ENCODE results near the gene ROGDI.

The ROGDI gene

DNA sequence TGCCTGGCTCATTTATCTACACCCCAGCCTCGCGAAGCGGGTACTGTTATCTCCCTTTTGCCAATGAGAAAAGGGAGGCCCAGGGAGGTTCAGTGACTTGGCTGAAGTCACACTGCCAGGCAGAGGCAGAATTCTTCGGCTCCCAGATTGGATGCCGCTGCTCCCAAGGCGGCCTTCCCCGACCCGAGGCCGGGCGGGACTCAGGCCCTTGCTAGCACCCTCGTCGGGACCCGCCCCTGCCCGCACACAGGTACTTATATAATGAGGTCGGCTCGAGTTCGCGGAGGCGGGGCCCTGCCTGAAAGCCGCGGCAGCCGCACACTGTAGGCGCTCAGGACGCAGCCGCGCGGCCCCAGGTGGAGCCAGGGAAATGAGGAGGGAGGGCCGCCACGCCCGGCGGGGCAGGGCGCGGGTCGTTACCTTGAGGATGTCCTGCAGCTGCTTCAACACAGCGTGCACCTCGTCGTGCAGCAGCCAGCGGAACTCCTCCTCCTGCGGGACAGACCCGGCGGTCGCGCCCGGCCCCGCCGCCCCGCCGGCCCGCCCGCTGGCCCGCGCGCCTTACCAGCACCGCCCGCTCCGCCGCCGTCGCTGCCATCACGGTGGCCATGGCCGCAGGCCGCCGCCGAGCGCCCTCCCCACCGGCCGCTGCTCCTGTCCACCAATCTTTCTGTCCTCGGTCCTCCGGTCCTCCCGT lies at the start of gene ROGDI:
Gene ROGDI (minus strand): TSS at position 672 of the 697 bp plus-strand sequence. CDS start 62 bp downstream, at position 610.
- DNase-seq (ENCODE audit: low read depth in 2 of 2) = peak; percentile 57 to 71

DNA sequence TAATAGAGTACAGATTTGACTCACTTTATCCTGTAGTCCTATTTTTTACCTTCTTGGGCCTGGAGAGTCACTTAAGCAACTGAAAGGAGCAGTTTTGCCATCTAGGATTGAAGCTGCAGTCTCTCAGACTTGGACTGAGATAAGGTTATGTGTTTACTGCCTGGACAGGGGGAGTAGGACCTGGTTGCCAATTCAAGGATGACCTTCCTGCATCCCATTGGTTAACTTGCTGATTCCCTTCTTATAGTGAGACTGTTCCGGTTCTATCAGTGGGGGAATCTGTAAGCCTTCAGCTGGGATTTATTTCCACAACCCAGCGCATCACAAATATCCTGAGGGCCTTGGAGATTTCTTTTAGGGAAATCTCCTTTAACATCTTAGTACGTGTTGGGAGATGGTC lies 47.8 kb upstream of the ROGDI start:
- no peak for DNase-seq (ENCODE audit: low read depth in 2 of 2)

- peak; percentile 19 to 23 for DNase-seq (ENCODE audit: low read depth in 2 of 2)
These were observed 45.5 kb upstream of the ROGDI start for GRCh38 chr16:4847774-4848587.

DNA sequence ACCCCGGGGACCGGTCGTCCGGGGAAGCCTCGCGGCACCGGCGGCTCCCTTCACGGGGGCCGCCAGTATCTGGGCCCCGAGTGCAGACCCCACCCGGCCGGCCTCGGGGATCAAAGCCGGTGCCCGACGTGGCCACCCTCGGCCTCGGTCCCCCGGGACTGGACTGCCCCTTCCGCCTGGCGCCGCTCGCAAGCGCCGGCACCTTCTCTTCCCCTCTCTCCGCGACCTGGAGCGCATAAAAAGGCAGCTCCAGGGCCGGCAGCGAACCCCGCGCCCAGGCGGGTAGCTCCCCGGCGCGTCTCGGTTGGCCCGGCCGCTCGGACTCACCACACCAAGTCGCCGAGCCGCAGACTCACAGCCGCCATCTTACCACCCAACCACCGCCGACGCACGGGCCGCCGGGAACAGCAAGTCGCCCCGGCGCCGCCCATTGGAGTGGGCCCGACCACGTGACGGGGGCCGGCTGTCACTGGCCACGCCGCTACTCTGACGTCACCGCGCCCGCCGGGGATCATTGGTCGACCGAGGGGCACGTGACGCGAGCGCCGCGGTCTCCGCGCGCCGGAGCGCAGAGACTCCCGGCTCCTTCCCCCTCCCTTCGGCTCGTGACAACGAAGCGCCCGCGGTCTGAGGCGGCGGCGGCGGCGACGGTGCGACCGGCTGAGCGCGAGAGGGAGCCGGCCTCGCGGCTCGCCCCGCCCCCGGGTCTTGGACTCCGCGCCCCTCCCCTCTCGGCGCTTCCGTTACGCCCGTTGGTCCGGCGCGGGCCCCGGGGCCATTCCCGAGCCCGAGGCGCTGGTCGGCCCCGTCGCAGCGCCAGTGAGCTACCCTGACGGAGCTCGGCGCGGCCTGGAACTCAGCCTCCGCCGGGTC lies 44.7 kb upstream of the ROGDI start, which contains the start of the genes GLYR1 and UBN1:
Gene GLYR1 (minus strand): TSS at position 388 of the 873 bp plus-strand sequence. CDS start 23 bp downstream, at position 365.
Gene UBN1 (plus strand): TSS at position 581 of the 873 bp plus-strand sequence. CDS start 5,437 bp downstream, outside the sequence.
- peak; percentile 100 for DNase-seq (ENCODE audit: low read depth in 2 of 2)

- DNase-seq (ENCODE audit: low read depth in 2 of 2) = peak; percentile 7 to 15
These were observed 44.1 kb upstream of the ROGDI start for GRCh38 chr16:4846503-4846900.

- DNase-seq (ENCODE audit: low read depth in 2 of 2) = no peak
These were observed 38.6 kb upstream of the ROGDI start for GRCh38 chr16:4840984-4841383.

GRCh38 chr16:4839942-4840341 lies 37.5 kb upstream of the ROGDI start:
- no peak for DNase-seq (ENCODE audit: low read depth in 2 of 2)

DNA sequence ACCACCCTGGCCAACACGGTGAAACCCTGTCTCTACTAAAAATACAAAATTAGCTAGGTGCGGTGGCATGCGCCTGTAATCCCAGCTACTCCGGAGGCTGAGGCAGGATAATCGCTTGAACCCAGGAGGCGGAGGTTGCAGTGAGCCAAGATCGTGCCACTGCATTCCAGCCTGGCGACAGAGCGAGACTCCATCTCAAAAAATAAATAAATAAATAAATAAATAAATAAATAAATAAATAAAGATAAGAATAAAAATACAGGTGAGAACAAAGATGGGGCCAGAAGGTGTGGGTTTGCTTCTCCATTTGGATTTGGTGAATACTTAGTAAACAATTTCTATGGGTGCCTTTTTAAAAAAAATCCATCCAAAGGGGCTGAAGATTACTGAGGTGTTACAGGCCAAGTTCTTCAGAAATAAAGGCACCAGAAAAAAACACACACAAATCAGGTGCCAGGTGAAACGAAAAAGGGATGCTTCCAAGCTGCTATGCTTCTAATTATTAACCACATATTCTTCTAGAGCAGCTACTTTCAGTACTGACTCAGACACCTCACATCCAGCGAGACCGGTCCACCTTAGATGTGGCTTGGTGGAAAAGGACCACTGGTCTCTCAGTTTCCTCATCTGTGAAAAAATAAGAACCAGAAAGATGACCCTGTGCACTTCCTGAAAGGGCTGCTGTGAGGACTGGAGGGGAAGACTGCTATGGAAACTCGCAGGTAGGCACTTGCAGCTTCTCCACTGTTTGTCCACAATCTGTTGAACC lies 35.5 kb upstream of the ROGDI start:
- no peak for DNase-seq (ENCODE audit: low read depth in 2 of 2)

- no peak for DNase-seq (ENCODE audit: low read depth in 2 of 2)
These were observed 34.3 kb upstream of the ROGDI start for GRCh38 chr16:4836727-4837126.

- DNase-seq (ENCODE audit: low read depth in 2 of 2) = no peak
These were observed 31.2 kb upstream of the ROGDI start for GRCh38 chr16:4833584-4833983.

- DNase-seq (ENCODE audit: low read depth in 2 of 2) = no peak
These were observed 30.4 kb upstream of the ROGDI start for GRCh38 chr16:4832698-4833343.

DNA sequence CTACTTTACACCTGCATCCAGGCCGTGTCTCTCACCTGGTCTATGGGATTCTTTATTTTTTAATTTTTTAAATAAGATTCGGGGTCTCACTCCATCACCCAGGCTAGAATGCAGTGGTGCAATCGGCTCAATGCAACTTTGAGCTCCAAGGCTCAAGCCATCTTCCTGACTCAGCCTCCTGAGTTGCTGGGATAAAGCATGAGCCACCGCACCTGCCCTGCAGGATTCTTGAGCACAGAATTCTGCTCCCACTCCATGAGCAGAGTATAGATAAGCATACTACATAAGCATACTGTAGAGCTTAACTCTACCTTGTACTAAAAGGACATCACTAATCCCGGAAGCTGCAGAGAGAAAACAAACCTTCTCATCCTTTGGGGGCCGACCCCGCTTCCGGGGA lies 29.2 kb upstream of the ROGDI start:
- DNase-seq (ENCODE audit: low read depth in 2 of 2) = no peak

- no peak for DNase-seq (ENCODE audit: low read depth in 2 of 2)
These were observed 28.0 kb upstream of the ROGDI start for GRCh38 chr16:4830408-4830807.

GRCh38 chr16:4828567-4829321 lies 26.3 kb upstream of the ROGDI start:
- no peak for DNase-seq (ENCODE audit: low read depth in 2 of 2)

- DNase-seq (ENCODE audit: low read depth in 2 of 2) = no peak
These were observed 24.5 kb upstream of the ROGDI start for GRCh38 chr16:4826980-4827379.

DNA sequence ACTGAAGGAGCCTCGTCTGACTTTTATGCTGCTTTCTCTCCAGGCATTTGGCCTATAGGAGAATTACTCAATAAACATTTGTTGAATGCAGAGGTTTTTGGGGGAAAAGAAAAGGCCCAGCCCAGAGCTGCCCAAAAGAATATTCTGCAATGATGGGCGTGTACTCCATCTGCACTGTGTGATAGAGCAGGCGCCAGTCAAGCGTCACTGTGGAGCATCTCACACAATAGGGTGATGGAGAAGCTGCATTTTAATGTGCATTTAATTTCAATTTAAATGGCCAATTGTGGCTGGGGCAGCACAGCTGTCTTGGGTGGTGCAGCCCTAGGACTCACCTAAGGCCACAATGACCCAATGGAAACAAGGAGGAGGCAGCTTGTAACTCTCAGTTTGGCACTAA lies 24.1 kb upstream of the ROGDI start:
- no peak for DNase-seq (ENCODE audit: low read depth in 2 of 2)

GRCh38 chr16:4825196-4825595 lies 22.8 kb upstream of the ROGDI start:
- no peak for DNase-seq (ENCODE audit: low read depth in 2 of 2)

- DNase-seq (ENCODE audit: low read depth in 2 of 2) = no peak
These were observed 18.2 kb upstream of the ROGDI start for GRCh38 chr16:4820652-4821051.

DNA sequence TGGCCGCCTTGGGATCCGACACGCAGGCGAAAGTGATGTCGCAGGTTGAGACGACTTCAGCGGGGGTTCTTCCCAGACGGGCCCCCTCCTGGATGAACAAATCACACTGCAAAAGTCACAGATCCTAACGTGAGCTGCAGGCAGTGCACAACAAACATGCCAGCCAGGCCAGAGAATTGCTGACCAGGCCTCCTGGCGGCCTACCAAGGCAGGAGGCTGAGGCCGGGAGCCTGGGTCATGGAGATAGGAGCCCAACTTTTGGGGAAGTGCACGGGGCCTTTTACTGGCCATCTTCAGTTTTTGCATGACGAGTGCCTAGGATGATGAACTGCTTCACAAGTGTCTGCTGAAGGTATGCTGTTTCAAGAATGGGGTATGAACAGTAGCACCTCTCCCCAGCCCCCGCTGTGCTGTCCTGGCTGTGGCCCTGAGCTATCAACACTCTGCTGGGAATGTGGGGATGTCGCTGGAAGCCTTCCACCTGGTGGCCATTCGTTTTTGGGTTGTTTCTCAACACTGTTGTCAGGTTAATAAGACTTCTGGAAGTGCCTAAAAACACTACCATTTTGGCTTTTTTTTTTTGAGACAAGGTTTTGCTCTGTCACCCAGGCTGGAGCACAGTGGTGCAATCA lies 12.2 kb upstream of the ROGDI start:
- DNase-seq (ENCODE audit: low read depth in 2 of 2) = no peak

All from stimulated activated CD4-positive, alpha-beta T cell treated with anti-CD3 and anti-CD28 coated beads, Interleukin-4, amount 100 ng/mL, for 48 hours (primary cell).